NCI-H146 treated with DMSO at 0.1 percent for 48 hours (cell line): ENCODE measurements around the gene TENT4A.

Experiments used
- DNase-seq: peaks from one replicate; lab custom pipeline; 2025; ENCODE audit not compliant: unreplicated experiment; lab: John Stamatoyannopoulos, UW

The TENT4A gene

GRCh38 chr5:6750142-6750840 is 37.1 kb downstream of the TENT4A start:
- no peak for DNase-seq

DNA sequence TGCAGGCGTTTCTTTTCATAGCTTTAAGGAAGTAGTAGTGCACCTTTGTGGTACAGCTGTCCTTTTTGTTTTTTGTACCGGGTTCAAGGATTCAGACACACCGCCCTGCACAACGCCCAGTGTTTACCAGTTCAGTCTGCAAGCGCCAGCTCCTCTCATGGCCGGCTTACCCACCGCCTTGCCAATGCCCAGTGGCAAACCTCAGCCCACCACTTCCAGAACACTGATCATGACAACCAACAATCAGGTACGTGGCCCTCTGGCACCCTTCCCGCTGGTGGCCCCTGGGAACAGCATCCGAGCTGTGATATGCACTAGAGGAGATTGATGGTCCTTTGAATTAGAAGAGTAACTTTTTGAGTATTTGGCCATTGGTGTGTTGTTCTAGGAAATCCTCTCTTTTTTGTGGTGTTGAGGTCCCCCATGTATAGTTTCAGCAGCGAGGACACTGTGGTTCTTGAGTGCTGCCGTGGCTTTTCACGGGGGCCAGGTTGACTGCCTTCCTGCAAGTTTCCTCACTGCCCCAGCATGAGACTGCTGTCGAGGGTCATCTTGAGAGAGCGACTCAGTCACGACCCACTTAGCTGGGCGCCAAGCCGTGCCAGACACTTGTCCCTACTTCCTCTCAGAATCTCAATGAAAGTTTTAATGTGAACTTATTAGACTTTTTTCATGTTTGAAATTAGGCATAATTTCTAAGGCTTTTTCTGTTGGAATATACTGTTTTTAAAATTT is 37.9 kb downstream of the TENT4A start:
- DNase-seq, result no peak

DNA sequence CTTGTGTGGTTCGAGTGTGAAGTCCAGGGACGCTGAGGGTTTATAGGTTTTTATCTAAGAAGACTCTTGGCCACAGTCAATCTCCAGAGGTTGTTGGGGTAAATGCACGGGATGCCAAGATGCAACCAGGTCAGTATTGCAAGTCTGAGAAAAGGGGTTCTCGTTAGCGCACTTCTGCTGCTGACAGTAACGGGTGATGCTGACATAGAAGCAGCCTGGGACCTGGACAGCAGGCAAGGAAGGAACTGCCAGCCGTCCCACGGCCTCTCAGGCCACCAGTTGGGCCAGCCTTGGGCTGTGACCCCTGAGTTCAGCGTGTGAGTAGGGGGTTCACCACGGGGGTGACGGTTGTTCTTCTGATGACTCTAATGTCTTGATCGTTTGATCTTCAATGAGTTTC is 39.0 kb downstream of the TENT4A start:
- DNase-seq, result no peak

GRCh38 chr5:6752782-6753181 is 39.5 kb downstream of the TENT4A start:
- no peak for DNase-seq

GRCh38 chr5:6753851-6754250 is 40.6 kb downstream of the TENT4A start:
- no peak for DNase-seq

DNA sequence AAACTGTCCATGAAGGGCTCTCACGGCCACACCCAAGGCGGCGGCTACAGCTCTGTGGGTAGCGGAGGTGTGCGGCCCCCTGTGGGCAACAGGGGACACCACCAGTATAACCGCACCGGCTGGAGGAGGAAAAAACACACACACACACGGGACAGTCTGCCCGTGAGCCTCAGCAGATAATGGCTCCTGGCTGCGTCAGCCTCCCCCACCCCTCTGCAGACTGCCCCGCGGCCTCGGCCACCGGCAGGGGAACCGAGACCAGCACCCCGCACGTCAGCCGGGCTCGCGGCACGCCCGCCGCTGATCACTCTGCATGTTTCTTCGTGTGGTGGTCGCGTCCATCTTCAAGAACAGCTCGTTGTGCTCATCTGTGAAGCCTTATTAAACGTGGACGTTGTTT is 41.5 kb downstream of the TENT4A start:
- DNase-seq, result no peak

GRCh38 chr5:6755519-6755918 is 42.3 kb downstream of the TENT4A start:
- DNase-seq, result no peak

- no peak for DNase-seq
Measured at GRCh38 chr5:6755941-6756340, 42.7 kb downstream of the TENT4A start.

DNA sequence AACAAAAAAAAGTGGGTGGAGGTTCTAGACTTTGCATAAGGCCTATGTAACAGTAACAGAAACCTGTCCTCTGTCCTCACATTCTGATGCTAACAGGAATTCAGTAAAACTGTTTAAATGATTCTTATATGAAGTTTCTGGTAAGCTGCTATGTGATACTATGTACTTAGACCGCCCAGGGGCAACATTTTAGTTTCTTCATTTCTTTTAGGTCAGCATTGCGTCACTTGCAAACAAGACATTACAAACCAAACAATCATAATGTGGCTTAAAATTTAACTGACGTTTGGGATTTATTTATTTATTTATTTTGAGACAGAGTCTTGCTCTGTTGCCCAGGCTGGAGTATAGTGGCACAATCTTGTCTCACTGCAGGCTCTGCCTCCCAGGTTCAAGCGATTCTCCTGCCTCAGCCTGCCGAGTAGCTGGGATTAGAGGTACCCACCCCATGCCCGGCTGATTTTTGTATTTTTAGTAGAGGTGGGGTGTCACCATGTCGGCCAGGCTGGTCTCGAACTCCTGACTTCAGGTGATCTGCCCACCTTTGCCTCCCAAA is 44.3 kb downstream of the TENT4A start:
- DNase-seq, result no peak

- no peak for DNase-seq
Measured at GRCh38 chr5:6758236-6758635, 45.0 kb downstream of the TENT4A start.

- no peak for DNase-seq
Measured at GRCh38 chr5:6758706-6759105, 45.5 kb downstream of the TENT4A start.

DNA sequence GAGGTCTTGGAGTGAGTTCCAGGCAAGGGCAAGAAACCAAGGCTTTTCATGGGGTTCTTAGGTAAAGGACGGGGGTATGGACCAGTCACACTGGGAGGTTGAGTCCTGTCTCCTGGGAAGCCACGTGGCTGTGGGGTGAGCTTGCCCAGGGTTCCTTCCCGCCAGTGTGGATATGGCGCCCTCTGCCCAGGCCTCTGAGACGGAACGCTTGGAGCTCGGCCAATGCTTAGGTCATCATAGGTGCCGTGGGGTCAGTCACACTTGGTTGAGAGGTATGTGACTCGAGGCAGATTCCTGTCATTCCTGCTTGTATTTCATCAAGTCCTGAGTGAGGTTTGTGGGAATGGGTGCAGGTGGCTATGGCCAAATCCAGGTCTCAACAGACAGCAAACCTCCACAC is 46.2 kb downstream of the TENT4A start:
- no peak for DNase-seq

DNA sequence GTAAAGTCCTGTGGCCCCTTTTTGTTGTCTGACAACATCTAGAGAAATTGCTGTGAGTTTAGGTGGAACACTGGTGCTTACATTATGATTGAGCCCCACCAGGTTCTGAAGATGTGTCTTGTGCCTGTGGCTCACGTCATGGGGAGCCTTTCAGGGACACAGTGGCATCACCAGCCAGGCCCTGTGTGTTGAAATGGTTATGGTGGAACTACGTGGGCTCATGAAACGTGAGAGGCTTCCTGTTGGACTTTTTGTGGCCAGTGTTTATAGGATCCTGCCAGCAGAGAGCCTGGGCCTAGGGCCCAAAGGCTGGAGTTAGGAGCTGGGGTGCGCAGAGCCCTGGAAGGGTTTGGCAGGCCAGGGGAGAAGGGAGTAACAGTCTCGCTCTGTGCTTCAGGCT is 46.8 kb downstream of the TENT4A start:
- DNase-seq, result no peak

- no peak for DNase-seq
Measured at GRCh38 chr5:6760686-6761085, 47.5 kb downstream of the TENT4A start.

DNA sequence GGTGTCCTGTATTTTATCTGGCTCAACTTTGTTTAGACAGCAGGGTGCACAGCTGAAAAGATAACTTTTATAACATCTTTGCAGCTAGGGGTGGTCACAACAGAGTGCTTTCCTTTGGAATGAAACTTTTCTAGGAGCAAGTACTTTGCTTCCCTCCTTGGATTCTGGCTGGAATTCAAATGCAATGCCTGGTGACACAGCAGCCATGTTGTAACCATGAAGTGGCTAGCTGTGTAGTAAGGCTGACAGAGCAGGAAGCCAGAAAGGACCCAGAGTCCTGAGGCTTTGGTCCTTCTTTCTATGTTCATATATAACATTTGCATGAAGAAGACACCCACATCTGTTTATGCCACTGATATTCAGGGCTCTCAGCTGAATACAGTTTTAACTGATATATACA is 48.1 kb downstream of the TENT4A start:
- no peak for DNase-seq

DNA sequence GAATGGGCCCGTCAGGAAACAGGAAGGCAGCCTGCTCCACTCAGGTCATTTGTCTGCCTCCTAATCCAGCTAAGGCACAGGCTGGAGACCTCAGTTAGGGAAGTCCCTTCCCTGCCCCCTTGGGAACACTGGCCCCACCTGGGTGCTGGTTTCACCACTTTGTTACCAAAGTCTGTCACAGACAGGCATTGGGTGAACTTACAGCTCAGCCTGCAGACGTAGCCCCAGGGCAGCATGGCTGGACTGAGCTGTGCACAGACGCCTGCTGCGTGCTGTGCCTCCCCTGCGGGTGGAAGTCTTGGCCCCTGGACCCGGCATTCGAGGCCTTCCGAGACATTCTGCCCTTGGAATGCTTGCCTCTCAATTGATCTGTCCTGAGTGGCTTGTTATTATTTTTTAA is 48.9 kb downstream of the TENT4A start:
- no peak for DNase-seq

DNA sequence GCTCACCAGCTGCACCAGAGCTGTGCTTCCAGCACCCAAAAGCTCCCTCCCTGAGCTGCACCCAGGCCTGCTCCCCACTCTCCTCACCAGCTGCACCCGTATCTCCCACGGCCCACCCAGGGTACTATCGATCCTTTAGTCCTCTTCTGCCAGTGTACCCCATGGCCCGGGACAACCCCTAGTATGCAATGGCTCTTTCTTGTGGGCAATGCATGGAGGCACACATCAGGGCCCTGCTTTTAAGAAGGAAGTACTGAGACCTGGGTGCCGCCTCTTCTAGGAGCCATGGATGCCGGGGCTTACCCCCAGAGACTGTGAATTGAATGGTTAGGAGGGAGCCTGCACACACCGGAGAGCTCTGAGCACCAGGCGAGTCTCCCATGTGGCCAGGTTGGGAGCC is 49.5 kb downstream of the TENT4A start:
- DNase-seq, result no peak

DNA sequence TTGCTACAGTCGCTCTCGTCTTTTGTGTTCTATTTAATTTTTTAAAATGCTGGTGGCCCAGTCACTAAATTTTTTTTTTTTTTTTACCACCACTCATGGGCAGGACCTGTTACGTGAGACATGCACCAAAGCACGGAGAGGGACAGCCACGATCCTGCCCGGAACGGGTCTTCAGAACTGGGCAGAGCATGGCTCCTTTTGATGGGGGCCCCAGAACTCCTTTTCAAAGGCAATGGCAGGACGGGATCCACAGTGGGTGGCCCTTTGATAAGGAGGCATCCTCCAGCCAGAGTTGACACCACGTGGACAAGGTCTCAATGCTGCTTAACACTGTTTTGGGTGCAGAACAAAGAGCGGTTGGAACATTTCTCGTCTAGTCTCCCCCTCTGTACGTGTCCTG is 50.0 kb downstream of the TENT4A start:
- no peak for DNase-seq

DNA sequence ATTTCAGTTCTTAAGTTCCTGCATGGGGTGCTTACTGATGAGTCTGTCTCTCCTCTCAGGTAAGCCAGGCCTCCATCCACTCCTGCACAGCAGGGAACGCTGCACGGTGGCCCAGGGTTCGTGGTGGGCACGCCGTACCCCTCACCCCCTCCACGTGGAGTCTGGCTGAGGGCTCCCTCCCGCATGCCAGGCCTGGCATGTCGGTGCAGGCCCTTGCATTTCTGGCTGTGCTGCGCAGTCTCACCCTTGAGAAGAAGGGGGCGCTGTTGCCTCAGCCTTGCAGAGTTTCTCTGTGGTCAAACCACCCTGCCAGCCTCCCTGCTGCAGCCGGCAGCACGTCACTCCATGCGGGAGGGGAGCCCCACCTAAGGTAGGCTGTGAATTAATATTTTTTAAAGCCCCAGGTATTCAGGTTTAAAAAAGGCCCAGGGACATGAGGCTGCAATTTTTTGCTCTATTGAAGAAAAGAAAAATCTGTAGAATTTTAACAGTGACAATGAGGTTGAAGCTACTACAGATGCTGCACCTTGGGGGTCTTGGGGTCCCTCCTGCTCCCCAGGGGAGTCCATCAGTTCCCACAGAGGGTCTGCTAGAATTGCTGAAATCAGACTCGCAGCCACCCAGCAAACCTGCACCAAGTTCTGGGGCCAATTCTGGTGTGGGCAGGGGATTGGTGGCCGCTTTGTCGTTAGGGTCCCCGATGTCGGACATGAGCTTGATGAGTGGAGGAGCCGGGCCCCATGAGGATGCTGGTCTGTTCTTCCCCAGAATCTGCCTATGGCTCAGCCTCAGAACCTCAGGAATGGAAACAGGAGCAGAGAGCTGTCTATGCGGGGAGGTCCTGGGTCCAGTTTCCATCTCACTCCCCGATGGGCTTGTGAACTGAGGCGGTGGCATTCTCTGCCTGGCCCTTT is 52.6 kb downstream of the TENT4A start:
- peak; percentile 24 for DNase-seq

GRCh38 chr5:6766604-6767093 is 53.4 kb downstream of the TENT4A start:
- peak; percentile 84 for DNase-seq

GRCh38 chr5:6767481-6768063 is 54.3 kb downstream of the TENT4A start:
- no peak for DNase-seq
